Raji (cell line): Measurements from ENCODE around the gene DISP3.

Experiments used
- POLR2A ChIP-seq: IDR thresholded peaks from 2 replicates; pipeline ENCODE4 v1.6.1; 2011; ENCODE audit warnings: low read depth, low read length, control low read depth; ENCODE audit not compliant: insufficient read depth

DISP3 gene

DNA sequence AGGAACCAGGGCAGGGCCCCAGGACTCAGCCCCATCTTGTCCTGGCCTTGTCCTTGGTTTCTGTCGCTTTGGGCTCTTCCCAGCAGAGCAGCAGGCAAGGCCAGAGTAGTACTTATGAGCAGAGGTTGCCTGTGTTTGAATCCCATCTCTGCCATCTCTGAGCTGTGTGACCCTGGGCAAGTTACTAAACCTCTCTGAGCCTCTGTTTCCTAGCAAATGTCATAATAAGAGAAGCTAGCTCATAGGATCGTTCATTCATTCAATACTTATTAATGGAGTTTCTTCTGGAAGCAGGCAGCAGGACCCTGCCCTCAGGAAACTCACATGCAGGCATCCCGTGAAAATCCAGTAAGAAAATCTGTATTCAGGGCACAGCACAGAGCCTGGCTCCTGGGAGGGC, 91.0 kb downstream of the DISP3 start:
- no peak for TF ChIP-seq POLR2A

DNA sequence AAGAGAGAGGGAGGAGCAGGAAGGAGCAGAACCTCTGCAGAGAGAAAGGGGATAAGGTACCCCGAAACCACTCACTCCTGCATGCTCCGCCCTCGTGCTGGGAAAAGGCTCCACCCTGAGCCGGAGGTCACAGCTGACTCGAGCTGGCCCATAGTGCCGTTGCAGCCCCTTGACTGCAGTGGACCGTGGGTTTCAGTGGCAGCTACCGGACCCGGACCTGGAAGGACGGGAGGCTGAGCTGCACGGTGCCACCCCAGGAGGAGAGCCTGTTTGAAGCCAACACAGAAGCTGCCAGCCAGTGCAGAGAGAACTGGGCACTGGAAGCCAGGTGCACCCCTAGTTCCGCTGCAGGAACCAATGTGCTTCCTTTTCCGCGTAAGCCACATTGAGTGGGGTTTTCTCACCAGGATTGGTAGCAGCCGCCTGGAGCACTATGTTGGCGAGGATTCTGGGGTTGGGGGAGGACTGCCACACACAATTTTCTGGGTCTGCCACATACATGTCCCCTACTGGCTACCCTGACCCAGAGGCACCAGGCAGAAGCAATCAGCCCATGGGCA, 91.9 kb downstream of the DISP3 start:
- TF ChIP-seq POLR2A = no peak

DNA sequence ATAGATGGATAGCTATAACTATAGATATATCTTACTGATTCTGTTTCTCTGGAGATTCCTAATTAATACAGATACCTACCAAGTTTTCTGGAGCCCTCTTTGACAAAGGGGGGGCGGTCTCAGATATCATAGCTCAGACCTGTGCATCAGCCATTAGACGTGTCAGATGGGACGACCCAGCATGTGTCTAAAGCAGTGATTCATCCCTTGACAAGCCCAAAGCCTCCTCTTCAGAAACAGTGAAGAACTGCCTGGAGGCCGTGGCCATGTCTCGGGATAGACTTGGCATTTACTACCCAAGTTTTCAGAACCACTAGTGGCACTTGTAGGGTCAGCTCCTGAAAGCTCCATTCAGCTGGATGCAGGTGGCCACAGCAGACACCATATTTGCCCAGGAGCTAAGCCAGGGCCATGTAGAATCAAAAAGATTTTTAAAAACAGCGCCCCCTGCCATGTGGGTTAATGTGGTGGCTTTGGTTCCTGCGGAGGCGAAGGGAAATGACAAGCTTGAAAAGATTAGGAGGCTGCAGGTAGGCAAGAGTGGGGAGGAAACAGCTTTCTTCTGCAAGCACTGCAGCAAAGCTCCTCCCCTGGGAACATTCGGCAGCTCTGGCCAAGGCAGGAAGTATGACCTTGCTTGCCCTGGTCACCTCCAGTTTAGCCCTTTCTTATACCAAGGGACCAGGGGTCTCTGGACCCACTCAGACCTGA, 93.1 kb downstream of the DISP3 start:
- TF ChIP-seq POLR2A = no peak

DNA sequence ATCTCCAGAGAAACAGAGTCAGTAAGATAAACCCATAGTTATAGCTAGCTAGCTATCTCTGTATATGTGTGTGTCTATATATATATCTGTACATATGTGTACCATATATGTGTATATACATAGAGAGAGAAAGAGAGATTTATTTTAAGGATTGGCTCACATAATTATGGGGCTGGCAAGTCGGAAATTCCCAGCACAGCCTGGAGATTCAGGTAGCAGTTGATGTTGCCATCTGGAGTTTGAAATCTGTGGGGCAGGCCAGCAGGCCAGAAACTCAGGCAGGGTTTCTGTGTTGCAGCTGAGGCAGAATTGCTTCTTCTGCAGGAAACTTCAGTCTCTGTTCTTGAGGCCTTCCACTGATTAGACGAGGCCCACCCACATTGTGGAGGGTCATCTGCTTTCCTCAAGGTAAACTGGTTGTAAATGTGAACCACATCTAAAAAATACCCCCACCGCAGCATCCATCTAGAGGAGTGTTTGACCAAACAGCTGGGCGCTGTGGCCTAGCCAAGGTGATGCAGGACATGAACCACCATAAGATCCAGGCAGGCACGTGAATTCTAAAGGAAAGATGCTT, 94.2 kb downstream of the DISP3 start:
- no peak for TF ChIP-seq POLR2A

DNA sequence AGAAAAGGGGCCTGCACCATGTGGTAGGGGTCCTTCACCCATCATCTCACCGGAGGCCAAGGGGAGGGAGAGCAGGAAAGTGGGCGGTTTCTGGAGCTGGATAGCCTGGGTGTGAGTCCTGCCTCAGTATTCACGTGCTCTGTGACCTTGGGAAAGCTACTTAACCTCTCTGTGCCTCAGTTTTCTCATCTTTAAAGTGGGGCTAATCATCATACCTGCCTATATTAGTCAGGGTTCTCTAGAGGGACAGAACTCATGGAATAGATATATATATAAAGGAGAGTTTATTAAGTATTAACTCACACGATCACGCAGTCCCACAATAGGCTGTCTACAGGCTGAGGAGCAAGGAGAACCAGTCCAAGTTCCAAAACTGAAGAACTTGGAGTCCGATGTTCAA, 96.6 kb downstream of the DISP3 start:
- no peak for TF ChIP-seq POLR2A

DNA sequence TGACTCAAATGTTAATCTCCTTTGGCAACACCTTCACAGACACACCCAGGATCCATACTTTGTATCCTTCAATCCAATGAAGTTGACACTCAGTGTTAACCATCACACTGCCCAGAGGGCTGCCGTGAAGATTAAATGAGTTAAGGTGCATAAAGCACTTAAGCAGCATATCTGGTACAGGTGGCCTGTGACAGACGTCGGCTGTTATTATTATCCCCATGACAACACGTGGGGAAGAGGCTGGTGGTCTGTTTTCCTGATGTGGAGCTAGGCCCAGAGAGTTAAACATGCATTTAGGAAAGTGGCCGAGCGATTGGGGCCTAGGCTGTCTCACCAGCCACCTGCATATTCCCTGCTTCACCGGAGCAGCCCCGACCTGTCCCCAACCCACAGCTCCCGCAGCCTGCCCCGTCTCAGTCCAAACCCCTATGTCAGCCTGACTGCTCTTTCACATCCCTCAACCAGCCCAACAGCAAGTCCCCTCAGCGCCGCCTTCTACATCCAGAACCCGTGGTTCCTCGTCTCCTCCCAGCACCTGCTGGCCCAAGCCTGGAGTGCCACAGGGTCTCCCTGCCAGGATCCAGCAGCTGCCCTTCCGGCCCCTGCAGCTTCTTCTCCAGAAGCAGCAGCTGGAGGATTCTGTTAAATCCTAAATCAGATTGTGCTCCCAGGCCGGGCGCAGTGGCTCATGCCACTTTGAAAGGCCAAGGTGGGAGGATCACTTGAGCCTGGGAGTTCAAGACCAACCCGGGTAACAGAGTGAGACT, 97.3 kb downstream of the DISP3 start:
- no peak for TF ChIP-seq POLR2A

DNA sequence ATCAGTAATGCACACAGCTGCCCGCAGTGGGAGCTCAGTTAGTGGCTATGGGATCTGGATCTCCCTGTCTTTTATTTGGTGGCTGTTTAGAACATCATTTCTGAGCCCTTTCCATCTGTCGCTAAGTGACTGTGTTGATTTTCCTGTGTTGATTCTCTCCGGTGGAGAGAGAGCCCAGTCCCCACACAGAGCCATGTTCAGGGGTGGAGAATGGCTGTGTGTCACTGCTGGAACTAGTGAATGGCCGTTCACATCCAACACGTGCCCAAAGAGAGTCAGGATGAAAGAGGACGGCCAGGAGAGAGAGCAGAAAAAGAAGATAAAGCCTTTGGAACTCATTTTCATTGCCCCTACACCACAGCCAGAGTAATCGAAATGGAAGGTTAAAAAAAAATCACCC, 99.0 kb downstream of the DISP3 start:
- TF ChIP-seq POLR2A = no peak

DNA sequence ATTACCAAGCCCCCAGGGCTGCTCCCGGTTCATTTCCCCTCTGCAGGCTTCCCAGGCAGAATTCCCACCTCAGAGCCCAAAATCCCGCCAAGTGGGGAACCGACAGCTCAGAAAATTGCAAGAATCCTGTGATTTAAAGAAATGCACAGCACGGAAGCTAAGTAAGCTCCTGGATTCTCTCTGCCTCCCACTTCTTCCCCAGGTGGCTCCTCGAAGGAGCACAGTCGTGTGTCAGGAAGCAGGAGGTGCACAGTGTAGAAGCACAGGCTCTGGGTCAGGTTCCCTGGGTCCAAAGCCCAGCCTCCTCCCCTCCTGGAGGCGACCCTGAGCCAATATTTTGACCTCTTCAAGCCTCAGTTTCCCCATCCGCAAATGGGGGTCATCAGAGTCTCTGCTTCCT, 100.6 kb downstream of the DISP3 start:
- no peak for TF ChIP-seq POLR2A

DNA sequence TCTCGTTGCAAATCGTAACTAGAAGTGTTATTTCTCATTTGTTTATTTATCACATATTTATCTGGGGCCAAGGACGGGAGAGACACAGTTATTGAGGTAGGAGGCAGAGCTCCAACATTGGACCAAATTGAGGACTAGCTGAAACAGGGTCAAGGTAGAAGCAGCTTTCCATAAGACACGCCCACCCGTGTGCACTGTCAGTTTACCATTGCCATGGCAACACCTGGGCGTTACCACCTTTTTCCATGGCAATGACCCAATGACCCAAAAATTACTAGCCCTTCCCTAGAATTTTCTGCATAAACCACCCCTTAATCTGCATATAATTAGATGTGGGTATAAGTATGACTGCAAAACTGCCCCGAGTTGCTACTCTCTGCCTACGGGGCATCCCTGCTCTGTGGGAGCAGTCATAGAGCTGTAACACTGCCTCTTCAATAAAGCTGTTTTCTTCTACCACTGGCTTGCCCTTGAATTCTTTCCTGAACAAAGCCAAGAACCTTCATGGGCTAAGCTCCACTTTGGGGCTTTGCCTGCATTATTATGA, 102.6 kb downstream of the DISP3 start:
- no peak for TF ChIP-seq POLR2A

DNA sequence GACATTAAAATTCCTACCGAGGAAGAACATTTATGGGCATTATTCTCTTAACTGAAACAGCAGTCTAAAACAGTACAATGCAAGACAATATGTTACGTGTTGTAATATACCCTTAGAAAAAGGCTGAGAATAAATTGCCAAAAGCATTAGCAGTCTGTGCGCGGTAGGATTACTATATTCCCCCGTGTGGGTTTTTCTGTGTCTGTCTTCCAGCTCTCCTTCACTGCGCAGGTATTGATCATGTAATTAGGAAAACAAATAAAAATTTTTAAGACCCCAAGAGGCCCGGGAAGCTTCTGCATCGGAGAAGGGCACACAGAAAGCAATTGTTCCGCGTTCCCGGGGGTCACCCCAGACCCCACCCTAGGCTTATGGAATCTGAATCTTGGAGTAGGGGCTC, 106.4 kb downstream of the DISP3 start:
- TF ChIP-seq POLR2A = no peak
